Activated CD8-positive, alpha-beta memory T cell treated with anti-CD3 and anti-CD28 coated beads for 24 hours (primary cell): ENCODE measurements around the gene TMA16.
A peak's percentile ranks its signal among the peaks of the same experiment; 100 is the strongest.
"Not testable (repeated sequence)": the region's sequence is repeated elsewhere in the genome, so short reads cannot be mapped to it uniquely, and the experiment has no call there.

Experiments
- DNase-seq: peaks from one replicate; pipeline ENCODE4 v3.0.0-alpha.2; 2020

Gene TMA16

DNA sequence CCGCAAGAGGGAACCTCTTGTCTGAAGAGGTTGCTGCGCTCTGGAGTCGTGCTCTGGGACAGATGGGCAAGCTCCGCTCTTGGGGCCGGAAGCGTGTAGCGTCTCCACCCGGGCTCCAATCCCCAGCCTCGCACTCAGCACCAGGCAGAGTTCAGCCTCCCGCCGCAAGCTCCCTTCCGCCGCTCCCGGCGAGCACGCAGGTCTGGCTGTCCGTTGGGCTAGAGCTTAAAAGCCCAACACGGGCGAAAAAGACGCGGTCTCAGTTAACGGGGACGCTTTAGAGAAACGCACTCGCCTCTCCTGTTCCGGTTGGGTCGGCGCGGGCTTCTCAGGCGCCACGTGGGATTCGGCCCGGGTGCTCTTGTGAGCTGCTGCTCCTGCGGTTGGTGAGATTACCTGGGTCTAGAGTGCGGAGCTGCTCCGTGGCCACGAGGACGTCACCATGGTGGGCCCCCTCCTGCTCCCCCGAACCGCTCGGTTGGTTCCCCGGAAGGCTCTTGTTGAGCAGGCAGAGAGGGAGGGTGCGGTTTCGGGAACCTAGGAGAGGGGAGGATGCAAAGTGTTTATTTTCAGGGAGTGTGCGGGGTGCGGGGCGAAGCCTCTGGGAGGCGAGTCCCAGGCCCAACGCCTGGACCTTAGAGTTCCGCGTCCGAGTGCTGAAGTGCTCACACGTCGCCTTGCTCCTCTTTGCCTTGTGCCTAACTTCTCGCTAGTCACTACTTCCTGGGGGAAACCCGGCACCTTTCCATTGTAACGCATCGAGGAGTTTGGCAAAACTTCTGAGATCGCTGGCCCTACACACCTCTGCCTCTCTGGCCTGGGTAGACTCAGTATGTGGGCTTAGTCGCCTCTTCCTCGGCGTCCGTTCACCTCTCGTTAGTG, at the start of gene TMA16:
Gene TMA16, plus strand, starts transcription at position 331 of the 882 bp plus-strand sequence. Its CDS starts 112 bp downstream, at position 443.
- peak; percentile 93 for DNase-seq

DNA sequence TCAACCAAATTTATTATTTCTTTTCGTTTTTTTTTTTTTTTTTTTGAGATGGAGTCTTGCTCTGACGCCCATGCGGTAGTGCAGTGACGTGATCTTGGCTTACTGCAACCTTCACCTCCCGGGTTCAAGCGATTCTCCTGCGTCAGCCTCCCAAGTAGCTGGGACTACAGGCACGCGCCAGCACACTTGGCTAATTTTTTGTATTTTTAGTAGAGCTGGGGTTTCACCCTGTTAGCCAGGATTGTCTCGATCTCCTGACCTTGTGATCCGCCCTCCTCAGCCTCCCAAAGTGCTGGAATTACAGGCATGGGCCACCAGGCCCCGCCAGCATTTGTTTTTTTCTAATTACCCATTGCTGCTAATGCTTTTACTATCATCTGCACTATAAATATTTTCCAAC, 47.5 kb upstream of the TMA16 start:
- not testable (repeated sequence) for DNase-seq

- DNase-seq = no peak
Measured at GRCh38 chr4:163447481-163447880, 47.0 kb upstream of the TMA16 start.

GRCh38 chr4:163448540-163449203, 45.8 kb upstream of the TMA16 start:
- DNase-seq = no peak

GRCh38 chr4:163462556-163462955, 31.9 kb upstream of the TMA16 start:
- no peak for DNase-seq

- DNase-seq = no peak
Measured at GRCh38 chr4:163467082-163467770, 27.3 kb upstream of the TMA16 start.

DNA sequence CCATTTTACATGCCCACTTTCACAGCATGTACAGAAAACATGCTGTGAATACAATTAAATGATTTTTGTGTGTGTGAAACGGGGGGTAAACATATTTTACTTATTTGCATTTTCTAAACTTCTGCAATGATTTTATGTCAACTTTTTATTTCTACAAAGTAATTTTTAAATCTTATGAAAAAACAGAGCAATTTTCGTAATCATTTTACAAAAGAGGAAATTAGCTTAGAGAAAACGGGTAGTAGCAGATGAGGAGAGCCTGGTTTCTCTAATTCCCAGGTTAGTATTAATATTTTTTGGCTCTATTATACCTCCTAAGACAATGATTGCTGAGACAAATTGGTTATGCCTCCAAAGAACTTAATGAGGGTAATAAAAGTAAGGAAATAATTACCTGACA, 24.1 kb upstream of the TMA16 start:
- no peak for DNase-seq

- no peak for DNase-seq
Measured at GRCh38 chr4:163473130-163473529, 21.4 kb upstream of the TMA16 start.

DNA sequence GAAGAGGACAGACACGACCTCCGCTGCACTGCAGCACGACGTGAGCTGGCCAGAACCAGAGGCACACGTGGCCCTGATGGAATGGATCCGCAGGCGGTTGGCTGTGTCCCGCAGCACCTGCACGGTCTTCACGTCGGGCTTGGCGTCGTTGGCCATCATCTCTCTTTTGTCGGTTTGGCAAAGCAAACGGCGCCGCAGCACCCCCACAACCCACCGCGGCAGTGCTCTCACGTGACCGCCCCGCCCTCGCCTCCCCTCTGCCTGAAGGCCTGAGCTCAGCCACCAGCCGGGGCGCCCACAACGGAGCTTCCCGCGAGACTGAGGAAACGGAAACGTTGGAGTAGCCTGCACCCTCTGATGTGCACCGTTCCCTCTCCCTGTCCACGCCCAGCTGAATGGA, 20.9 kb upstream of the TMA16 start, which contains the start of gene TKTL2:
Gene TKTL2, minus strand, starts transcription at position 179 of the 400 bp plus-strand sequence. Its CDS starts 20 bp downstream, at position 159.
- DNase-seq = no peak

DNA sequence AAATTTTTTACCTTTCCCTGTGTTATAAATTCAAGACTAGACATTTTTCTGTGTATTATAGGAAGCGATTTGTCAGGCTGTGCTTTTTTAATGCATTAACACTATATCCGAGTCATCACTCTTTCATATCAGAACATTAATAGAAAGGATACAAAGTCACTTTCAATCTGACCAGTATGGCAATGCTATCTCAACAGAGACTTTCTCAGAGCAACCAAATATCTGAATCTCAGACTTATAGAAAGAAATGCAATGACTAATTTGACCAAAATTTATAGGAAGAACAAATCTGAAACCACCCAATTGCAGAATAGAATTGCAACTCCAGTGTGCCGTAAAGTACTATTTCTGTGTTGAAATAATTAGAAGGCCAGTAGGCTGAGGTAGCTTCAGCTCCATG, 20.5 kb upstream of the TMA16 start:
- no peak for DNase-seq

- DNase-seq = no peak
Measured at GRCh38 chr4:163476761-163477438, 17.6 kb upstream of the TMA16 start.

DNA sequence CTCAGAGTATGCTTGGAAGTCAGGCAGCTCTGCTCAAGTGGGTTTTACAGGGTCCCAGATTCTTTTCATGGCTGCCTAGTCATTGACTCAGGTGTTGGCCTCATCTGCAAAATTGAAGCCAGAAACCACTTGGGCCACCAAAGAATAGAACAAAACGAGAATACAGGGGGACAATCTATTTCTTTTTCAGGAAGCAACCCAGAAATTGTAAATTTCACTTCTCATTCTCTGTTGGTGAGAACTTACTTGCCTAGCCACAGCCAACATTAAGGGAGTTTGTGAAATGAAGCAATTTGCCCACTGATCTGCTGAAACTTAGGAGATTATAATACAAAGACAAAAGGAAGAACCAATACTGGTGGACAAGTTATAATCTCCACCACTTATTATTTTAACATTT, 12.3 kb upstream of the TMA16 start:
- DNase-seq = no peak

DNA sequence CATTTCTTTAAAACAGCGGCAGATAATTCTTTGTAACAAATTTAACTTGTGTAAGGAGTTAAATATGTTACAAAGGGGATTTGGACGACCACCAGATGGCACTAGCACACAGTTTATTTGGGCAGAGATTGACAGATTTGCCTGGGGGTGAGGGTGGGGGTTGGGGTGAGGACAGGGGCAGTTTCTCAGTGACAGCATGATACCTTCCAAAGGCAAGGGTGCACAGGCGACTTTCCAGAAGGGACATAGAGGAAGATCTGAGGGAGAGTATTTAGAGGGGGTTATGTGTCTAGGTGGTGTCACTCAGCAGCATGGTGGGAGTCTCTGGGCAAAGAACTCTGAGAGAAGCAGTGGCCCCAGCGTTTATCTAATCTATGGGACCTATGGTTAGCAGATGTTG, 9.6 kb upstream of the TMA16 start:
- peak; percentile 79 for DNase-seq

- no peak for DNase-seq
Measured at GRCh38 chr4:163485589-163485988, 8.9 kb upstream of the TMA16 start.

- no peak for DNase-seq
Measured at GRCh38 chr4:163486321-163486720, 8.2 kb upstream of the TMA16 start.

GRCh38 chr4:163489929-163490328, 4.6 kb upstream of the TMA16 start:
- no peak for DNase-seq

DNA sequence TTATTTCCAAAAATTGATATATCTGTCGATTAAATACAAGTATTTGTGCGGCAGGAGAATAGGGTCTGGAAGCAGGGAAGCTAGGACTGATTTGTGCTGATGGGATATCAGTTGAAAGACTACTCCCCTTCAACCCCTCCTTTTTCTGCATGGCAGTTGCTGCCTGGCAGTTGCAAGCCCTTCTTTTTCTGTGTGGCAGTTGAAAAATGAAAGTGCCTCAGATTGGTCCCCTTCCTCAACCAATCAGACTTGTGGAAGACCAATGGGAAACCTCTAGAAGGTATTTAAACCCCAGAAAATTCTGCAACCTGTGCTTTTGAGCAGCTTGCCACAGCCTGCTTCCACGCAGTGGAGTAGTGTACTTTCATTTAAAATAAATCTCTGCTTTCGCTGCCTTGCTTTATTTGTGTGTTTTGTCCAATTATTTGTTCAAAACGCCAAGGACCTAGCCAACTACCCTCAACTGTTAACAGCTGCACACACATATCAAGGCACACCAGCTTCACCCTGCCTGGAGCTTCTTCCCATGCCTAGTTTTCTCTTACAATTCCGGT, 1.5 kb upstream of the TMA16 start:
- no peak for DNase-seq

GRCh38 chr4:163493643-163494359, 689 bp upstream of the TMA16 start:
- no peak for DNase-seq

- no peak for DNase-seq
Measured at GRCh38 chr4:163495900-163496299, 1.4 kb downstream of the TMA16 start.

DNA sequence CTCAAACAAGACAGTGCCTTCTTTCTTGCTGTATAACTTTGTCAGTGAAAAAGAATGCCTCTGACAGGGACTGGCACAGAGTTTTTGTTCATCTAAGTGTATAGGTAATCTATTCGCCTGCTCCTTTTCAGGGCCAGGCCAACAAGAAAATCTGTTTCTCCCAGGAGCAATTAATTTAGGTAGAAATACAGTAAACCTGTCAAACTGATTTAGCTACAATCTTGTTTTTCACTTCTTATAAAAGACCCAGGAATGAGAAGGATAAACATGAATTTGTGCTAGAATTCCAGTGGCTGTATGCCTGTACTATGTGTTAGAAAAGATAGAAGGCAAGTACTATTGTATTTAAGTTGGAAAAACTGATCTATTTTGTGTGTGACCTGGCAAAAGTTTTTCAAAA, 6.1 kb downstream of the TMA16 start:
- no peak for DNase-seq

GRCh38 chr4:163505374-163505773, 10.9 kb downstream of the TMA16 start:
- no peak for DNase-seq

- no peak for DNase-seq
Measured at GRCh38 chr4:163515198-163515597, 20.7 kb downstream of the TMA16 start.
